Measurements from ENCODE around the gene ZNF888. TPM values are rescaled to one million over a fixed set of nuclear protein-coding genes. Genes with fewer than 3 reads are reported as not detected.
A peak's percentile ranks its signal among the peaks of the same experiment; 100 is the strongest.
"Not testable (repeated sequence)": the region's sequence is repeated elsewhere in the genome, so short reads cannot be mapped to it uniquely, and the experiment has no call there.

The ZNF888 gene
- total RNA-seq, 4 donors from 2014 or later: 1.3 to 6.6 (median 5.3) TPM

DNA sequence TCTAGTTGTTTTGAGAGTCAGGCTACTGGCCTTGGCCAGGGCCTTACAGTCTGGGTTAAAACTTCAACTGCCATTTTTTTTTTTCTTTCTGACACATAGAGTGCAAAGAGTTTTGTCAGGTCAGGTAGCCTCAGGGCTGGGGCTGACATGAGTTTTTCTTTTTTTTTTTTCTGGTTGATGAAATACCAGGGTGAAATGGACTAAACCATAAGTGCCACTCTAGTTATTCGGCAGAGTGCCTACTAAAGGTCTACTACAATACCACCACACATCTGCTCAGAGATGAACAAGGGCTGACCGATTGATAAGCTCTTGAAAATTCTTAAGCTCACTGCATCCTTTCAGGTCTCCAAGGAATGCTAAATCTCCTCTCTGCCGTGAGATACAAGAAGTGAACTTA lies 21.4 kb downstream of the ZNF888 start:
- no peaks in the 10 kb centered on the region for H3K4me1 ChIP-seq
- H3K27me3 ChIP-seq: no peaks in the 10 kb centered on the region
- H3K27ac ChIP-seq: no peak overlapping the region
- TF ChIP-seq POLR2A (IDR thresholded peaks at IDR 0.05) (no peak), CTCF (IDR thresholded peaks at IDR 0.05) (no peak)
- no peak for DNase-seq
- H3K36me3 ChIP-seq: peaks cover 0 to 6% (median 1%) of the 10 kb centered on the region in 3 donors
- H3K9me3 ChIP-seq: peaks cover 0 to 8% (median 0%) of the 10 kb centered on the region in 4 donors
- H3K4me3 ChIP-seq: no peak overlapping the region

GRCh38 chr19:52898596-52898995 lies 24.6 kb downstream of the ZNF888 start:
- not testable (repeated sequence) for H3K27me3 ChIP-seq, H3K9me3 ChIP-seq, DNase-seq, H3K27ac ChIP-seq, H3K4me3 ChIP-seq, H3K4me1 ChIP-seq
- peaks cover 0 to 12% (median 0%) of the 10 kb centered on the region in 3 donors for H3K36me3 ChIP-seq

DNA sequence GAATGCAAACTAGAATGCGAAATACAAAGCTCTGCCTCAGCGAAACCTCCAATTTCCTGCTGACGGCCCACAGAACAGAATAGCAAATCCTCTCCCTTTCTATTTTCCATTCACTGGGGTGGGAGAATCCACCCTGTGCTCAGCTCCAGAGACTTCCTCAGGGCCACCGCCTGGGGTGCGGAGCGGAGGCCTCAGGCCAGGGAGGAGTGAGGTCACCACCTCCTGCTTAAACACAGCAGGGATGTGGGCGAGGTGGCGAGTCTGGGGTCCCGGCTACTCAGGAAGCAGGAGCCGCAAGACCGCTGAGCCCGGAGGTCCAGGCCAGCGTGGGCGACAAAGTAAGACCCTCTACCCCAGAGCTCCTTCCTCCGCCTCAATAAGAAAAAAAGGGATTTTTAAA lies 25.1 kb downstream of the ZNF888 start:
- no peak for DNase-seq
- peak overlapping the region; percentile 68 to 75 (median 72) for H3K4me3 ChIP-seq
- H3K9me3 ChIP-seq: no peaks in the 10 kb centered on the region
- H3K4me1 ChIP-seq: no peaks in the 10 kb centered on the region
- TF ChIP-seq CTCF (IDR thresholded peaks at IDR 0.05) (no peak), POLR2A (IDR thresholded peaks at IDR 0.05) (no peak)
- no peaks in the 10 kb centered on the region for H3K27me3 ChIP-seq
- peak overlapping the region; percentile 77 to 92 (median 88) for H3K27ac ChIP-seq
- peaks cover 0 to 17% (median 0%) of the 10 kb centered on the region in 3 donors for H3K36me3 ChIP-seq

DNA sequence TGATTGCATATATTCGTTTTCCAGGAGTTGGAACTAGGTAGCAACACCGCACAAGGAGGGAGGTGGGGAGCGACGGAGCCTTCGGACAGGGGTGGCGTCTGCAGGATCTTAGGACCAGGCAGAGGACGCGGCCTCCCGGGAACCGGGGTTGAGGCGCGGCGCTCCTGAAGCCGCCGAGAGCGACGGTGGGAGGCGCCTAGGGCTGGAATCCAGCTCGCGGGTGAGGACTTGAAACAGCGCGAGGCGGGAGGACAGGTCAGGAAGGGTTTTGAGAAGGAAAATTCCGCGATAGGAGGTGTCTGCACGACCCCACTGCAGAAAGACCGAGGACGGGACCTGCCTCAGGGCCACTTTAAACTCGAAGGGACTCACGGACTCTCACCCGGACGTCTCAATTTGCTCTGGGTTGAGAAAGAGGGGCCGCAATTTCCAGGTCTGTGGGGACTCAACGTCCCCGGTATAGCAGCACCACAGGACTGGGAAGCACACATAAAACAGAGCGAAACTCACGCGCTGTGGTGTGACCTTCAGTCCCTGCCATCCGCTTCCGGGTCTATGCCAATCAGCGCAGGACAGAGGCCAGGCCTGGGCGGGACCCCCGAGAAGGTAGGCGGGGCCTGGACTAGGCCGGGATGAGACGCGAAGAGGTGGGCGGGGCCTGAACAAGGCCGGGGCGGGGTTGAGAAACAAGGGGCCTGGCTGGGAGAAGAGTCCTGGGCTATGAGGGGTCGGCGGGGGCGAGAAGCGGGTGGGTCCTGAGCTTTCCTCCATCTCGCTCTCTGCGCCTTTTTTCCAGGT lies 25.9 kb downstream of the ZNF888 start, which contains the start of gene ZNF320:
ZNF320 (minus strand) TSS at position 498 of the 798 bp plus-strand sequence. CDS start 7,380 bp downstream, outside the sequence.
- Histone ChIP-seq H3K27me3 (no peaks in the 10 kb centered on the region), H3K9me3 (no peaks in the 10 kb centered on the region), H3K27ac (peak within 1 kb of the TSS; percentile 77 to 92 (median 88)), H3K36me3 (peaks cover 0 to 18% (median 0%) of the 10 kb centered on the region in 3 donors), H3K4me1 (no peaks in the 10 kb centered on the region), H3K4me3 (peak within 1 kb of the TSS; percentile 68 to 75 (median 72))
- TF ChIP-seq POLR2A (IDR thresholded peaks at IDR 0.05) (peak; percentile 75), CTCF (IDR thresholded peaks at IDR 0.05) (no peak)
- peak; percentile 91 to 98 (median 98) for DNase-seq

DNA sequence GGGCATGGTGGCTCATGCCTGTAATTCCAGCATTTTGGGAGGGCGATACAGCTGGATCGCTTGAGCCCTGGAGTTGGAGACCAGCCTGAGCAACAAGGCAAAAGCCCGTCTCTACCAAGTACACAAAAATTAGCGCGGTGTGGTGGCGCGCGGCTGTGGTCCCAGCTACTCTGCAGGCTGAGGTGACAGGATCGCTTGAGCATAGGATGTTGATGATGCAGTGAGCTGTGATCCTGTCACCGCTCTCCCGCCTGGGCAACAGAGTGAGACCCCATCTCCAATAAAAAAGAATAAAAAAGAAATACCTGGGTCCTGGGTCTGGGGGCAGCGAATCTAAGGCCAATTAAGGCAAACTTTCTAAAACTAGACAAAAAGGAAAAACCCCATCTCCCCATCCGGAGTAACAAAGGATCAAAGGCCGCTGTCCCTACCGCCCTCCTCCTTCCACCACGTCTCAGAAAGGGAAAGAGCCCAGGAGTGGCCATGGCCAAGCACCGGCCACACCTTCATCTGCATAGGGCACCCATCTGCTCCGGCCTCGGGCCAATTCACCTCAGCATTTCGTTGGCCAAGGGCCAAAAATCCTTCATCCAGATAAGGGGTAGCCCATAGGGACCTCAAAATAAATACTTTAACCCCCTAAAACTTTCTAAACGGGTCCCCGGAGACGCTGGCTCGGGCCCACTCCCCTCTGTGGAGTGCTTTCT lies 26.6 kb downstream of the ZNF888 start:
- peak in 2 of 3 donors; percentile 58 to 69 for DNase-seq
- TF ChIP-seq POLR2A (IDR thresholded peaks at IDR 0.05) (no peak), CTCF (IDR thresholded peaks at IDR 0.05) (no peak)
- no peaks in the 10 kb centered on the region for H3K27me3 ChIP-seq

GRCh38 chr19:52891336-52891735 lies 31.9 kb downstream of the ZNF888 start:
- no peaks in the 10 kb centered on the region for H3K4me1 ChIP-seq
- H3K27ac ChIP-seq: no peak overlapping the region
- no peak for DNase-seq
- no peaks in the 10 kb centered on the region for H3K27me3 ChIP-seq
- H3K36me3 ChIP-seq: peaks cover 0 to 71% (median 0%) of the 10 kb centered on the region in 3 donors
- TF ChIP-seq POLR2A (IDR thresholded peaks at IDR 0.05): no peak
- TF ChIP-seq CTCF (IDR thresholded peaks at IDR 0.05): no peak
- H3K9me3 ChIP-seq: peaks cover 0 to under 1% (median 0%) of the 10 kb centered on the region in 4 donors
- no peak overlapping the region for H3K4me3 ChIP-seq

More for the DNA sequence above, 26.6 kb downstream of the ZNF888 start:
- peaks cover 0 to 23% (median 0%) of the 10 kb centered on the region in 3 donors for H3K36me3 ChIP-seq
- H3K4me3 ChIP-seq: peak overlapping the region; percentile 68 to 75 (median 72)
- H3K27ac ChIP-seq: peak overlapping the region; percentile 77 to 92 (median 88)
- no peaks in the 10 kb centered on the region for H3K4me1 ChIP-seq
- no peaks in the 10 kb centered on the region for H3K9me3 ChIP-seq
